NCI-H226 (cell line): ENCODE measurements around the gene SLBP.
A peak's percentile ranks its signal among the peaks of the same experiment; 100 is the strongest.

Experiments
- DNase-seq: peaks from one replicate; pipeline ENCODE4 v3.0.0-alpha.2; 2015

Gene SLBP

DNA sequence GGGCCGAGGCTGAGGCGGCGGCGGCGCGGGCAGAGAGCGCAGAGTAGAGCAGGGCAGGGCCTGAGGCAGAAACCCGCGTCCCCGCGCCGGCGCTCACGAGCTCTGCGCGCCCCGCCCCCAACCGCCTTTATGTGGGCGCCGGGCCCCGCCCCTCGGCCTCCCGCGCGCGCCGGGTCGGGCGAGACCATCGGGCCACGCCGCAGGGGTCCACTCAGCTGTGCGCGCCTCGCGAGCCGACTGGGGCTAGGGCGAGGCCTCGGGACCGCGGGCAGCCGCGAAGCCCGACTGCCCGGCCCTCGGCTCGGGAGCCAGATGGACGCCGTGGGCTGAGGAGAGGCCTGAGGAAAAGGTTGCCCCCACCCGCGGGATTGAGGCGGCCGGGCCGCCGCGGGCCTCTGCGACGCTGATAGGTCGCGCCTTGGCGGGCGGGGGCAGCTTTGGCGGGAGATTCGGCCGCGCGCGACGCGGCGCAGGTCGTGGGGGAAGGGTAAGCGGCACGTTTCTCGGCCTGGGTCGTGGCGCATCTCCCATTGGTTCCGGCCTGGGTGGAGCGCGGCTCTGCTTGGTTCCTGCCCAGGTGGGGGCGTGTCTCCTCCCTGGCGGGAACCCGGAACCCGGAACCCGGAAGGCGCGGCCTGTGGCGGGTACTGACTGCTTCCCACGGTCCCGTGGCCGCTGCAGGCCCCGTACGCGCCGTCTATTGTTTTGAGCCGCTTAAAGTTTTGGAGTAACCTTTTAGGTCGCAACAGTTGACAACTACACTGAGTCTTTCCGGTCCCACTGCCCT, at the start of gene SLBP:
SLBP (minus strand) TSS at position 104 of the 787 bp plus-strand sequence. CDS start 131 bp downstream, outside the sequence.
- DNase-seq, result peak; percentile 88

- DNase-seq, result no peak
Measured at GRCh38 chr4:1761130-1761689, 49.1 kb upstream of the SLBP start.

DNA sequence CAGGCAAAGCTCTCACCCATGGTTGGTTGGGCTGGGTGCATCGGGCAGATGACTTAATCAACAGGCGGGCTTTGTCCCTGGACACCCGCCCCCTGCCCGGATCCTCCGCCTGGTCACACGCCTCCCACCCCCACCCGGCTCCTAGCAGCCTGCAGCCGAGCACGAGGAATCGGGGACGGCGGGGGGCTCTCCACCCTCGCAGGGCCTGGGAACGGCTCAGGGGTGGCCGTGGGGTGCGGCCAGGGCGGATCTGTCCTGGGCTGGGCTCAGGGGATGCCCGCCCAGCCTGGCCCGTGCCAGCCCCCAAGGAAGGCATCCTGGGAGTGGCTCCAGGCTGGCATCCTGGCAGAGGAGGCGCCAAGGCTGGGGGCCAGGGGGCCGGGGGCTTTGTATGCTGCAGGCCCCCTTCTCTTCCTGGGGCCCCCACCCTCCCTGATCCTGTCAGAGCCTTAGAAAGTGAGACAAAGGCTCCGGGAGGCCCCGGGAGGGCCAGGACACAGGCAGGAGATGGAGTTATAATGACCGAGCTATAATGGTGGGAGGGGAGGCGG, 48.5 kb upstream of the SLBP start:
- no peak for DNase-seq

DNA sequence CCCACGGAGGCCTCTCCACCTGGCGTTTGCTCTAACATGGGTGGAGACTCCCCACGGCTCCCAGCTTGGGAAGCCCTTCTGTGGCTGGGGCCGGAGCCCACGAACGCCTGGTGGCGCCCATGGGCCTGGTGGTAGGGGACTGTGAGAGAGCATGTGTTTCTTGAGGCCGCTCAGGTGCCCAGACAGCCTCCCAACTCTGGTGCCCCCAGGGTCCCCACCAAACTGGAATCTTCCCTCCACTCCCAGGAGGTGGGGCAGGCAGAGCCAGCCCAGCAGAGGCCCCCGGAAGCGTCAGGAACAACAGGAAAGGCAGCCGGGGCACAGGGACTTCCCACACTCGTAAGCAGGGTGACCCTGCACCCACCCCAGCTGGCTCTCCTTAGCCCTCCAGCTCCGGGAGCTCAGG, 47.7 kb upstream of the SLBP start:
- DNase-seq, result no peak

DNA sequence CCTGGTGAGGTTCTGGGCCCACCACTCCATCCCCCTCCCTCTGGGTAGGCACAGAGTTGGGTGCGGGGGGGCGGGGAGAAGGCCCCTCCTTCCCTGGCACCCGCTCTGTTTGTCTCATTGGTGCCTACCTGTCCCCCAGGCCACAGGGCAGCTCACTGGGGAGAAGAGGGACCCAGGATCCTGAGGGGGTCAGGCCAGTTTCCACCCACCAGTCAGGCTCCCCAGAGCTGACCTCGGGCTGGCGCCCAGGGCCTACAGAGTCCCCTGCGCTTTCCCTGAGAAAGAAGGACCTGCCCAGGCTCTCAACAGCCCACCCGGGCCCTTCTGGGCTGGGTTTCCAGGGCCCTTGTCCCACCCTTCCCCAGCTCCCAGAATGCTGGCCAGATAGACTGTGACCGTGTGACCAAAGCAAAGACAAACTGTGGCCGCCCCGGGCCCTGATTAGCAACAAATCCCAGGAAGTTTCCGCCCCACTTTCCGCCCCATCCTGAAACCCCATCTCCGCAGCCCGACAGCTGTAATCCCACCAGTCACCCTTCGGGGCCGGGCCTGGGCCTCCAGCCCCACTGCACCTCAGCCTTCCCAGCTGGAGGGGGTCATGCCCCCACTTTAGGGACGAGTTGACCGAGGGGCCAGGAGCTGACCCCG, 47.2 kb upstream of the SLBP start:
- DNase-seq, result no peak

DNA sequence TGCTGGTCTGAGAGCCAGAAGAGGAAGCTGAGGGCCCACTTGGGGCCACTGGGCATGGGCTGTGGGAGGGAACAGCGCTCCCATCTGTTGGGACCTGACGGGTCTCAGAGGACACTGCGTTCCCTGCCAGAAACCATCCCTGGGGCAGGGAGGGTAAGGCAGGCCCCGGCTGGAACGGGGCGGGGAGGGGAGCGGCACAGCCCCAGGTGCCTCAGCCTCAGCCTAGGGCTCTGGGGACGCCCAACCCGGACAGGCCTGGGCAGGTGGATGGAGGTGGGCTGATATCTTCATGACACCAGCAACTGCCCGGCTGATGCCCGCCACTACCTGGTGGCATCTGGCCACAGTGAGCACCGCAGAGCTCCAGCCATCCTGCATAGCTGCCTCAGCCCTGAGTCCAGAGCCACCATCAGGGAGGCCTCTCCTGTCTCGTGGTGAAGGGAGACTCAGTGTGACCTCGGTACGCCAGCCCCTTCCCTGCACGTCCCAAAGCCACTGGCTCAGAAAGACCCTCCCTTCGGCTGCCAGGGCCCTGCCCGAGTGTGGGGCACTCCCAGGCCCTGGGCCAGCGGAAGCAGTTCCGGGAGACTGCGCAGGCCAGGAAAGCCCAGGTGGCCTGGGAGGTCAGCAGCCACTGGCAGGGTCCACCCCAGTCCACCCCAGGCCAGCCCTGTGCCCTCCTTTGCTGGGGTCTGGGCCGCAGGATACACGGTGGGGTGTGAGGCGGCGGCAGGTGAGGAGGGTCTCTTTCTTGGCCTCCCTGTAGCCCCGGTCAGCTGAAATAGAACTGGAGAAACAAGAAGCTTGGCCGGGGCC, 46.4 kb upstream of the SLBP start:
- DNase-seq, result no peak

GRCh38 chr4:1757836-1758235, 45.7 kb upstream of the SLBP start:
- no peak for DNase-seq

GRCh38 chr4:1756893-1757779, 45.0 kb upstream of the SLBP start:
- no peak for DNase-seq

GRCh38 chr4:1756079-1756478, 44.0 kb upstream of the SLBP start:
- no peak for DNase-seq

DNA sequence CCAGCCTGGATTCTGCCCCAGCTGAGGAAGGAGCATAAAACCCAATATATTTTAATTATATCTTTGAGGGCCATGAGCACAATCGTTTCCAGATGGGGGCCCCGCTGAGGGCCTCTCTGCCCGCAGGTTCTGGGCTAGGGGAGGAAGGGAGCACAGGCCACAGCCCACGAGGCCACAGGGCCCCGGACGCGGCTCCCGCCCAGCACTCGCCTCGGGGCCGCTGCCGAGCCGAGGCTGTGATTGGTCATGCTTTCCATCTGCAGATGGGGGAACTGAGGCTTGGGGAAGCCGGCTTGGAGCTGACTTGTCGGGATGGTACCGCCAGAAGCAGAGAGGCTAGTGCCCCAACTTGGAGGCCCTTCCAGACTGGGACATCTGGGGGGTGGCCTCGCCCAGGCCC, 43.2 kb upstream of the SLBP start:
- DNase-seq, result no peak

GRCh38 chr4:1754336-1754735, 42.2 kb upstream of the SLBP start:
- DNase-seq, result no peak

- DNase-seq, result no peak
Measured at GRCh38 chr4:1753697-1754311, 41.7 kb upstream of the SLBP start.

DNA sequence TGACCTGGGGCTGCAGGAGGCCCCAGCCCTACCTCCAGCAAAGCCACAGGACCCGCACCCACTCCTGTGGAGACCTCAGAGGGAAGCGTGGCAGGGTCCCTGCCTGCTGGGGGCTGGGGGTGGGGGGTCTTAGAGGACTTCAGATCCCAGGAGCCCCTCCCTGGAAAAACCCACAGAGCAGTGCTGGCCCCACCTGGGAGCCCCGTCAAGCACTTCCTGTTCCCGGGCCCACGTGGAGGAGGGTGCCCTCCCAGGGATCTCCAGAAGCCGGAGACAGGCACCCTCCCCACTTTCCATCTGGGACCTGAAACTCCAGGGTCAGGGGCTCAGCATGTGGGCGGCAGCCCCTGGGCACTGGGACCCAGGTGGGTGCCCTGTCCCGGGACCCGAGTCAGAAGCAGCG, 41.2 kb upstream of the SLBP start:
- no peak for DNase-seq

DNA sequence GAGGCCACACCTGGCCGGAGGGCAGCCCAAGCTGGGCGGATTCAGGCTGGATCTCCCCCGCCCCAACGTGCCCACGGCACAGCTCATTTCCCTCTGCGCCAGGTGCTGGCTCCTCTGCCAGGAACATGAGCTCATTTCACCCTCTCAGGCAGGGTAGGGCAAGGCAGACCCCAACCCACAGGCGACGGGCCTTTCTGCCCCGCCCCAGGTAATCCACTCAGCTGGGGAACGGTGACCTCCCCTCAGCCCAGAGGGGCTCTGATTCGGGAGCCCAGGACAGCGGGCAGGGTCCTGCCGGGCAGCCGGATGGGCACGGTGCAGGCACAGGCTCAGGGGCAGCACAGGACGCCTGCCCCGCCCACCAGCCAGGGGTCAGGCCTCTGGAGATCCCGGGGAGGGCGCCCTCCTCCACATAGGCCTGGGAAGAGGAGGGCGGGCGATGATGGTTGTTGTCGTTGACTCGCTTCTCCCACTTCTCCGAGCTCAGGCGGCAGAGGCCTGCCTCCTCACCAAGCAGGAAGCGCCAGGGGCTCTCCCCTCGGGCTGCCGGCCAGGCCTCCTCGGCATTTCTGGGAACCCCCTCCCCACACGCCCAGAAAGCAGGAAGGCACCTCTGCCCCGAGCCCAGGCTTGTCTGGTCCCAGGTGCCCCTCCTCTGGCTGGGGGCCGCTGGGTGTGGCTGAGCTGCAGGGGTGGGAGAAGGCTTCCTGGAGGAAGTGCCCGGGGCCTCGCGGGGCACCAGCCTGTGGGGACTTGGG, 40.3 kb upstream of the SLBP start:
- peak; percentile 77 for DNase-seq

GRCh38 chr4:1751919-1752283, 39.8 kb upstream of the SLBP start:
- DNase-seq, result peak; percentile 52

DNA sequence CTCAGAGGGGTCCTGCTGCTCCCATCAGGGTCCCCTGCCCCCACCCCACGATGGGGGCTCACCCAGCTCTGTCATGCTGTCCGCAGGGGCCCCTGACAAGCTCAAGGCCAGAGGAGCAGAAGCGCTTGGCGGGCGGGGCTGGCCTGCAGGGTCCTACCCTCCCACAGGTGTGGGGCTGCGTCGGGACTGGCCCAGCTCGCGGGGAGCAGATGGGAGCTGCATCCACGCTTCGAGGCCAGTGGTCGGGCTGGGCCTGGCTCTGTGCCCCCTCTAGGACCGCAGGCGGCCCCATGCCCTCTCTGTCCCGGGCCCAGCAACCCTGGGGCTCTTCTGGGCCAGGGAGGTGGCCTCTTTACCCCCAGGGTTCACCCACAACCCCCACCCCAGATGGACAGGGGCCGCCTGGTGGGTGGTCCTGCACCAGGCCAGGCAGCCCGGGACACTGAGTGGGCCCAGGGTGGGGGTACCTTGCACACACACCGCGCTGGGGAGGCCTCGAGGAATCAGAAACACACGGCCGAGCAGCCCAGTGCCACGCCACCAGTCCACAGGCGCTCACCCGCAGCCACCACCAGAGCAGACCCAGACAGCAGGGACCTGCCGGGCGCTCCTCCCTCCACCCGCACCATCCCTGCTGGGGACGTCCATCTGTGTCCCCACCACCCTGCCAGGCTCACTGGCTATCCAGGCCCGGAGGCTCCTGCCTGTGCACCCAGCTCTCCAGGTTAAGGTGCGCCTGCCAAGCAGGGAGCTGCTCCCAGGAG, 39.2 kb upstream of the SLBP start:
- no peak for DNase-seq

GRCh38 chr4:1750381-1751154, 38.4 kb upstream of the SLBP start:
- no peak for DNase-seq

GRCh38 chr4:1749826-1750225, 37.7 kb upstream of the SLBP start:
- DNase-seq, result no peak

GRCh38 chr4:1749370-1749769, 37.3 kb upstream of the SLBP start:
- no peak for DNase-seq
